Activated naive CD8-positive, alpha-beta T cell treated with anti-CD3 and anti-CD28 coated beads for 36 hours (primary cell): ENCODE results near the gene CENPM. TPM values are rescaled to one million over a fixed set of nuclear protein-coding genes. Genes with fewer than 3 reads are reported as not detected.
A peak's percentile ranks its signal among the peaks of the same experiment; 100 is the strongest.

Source experiments
- DNase-seq: peaks from one replicate; pipeline ENCODE4 v3.0.0; 2021
- H3K27ac Mint-ChIP-seq: one replicate; pipeline ENCODE4 v1.8.0; 2022; ENCODE audit warnings: mild to moderate bottlenecking, moderate library complexity, mixed read lengths
- H3K27me3 Mint-ChIP-seq: one replicate; pipeline ENCODE4 v1.8.0; 2022; ENCODE audit warnings: mild to moderate bottlenecking, mixed read lengths
- H3K36me3 Mint-ChIP-seq: one replicate; pipeline ENCODE4 v1.8.0; 2021; ENCODE audit warnings: mild to moderate bottlenecking, mixed read lengths
- H3K4me1 Mint-ChIP-seq: one replicate; pipeline ENCODE4 v1.8.0; 2021; ENCODE audit warnings: mixed read lengths
- H3K4me3 Mint-ChIP-seq: one replicate; pipeline ENCODE4 v1.8.0; 2022; ENCODE audit warnings: mild to moderate bottlenecking, moderate library complexity, mixed read lengths
- H3K9me3 Mint-ChIP-seq: one replicate; pipeline ENCODE4 v1.8.0; 2022; ENCODE audit warnings: mixed read lengths
- total RNA-seq, 2 experiments: library from RNA; stranded (reverse); gene quantifications; one replicate each; pipeline ENCODE4 v1.2.3, GENCODE V29; 2021

The CENPM gene
- total RNA-seq, 2 experiments from 2014 or later, result 70.5 to 76.5 TPM

- Mint-ChIP-seq H3K27me3 (peaks cover 18% of the 10 kb centered on the region), H3K27ac (peak overlapping the region; percentile 72), H3K4me1 (peaks cover 23% of the 10 kb centered on the region), H3K36me3 (peaks cover 5% of the 10 kb centered on the region), H3K9me3 (no peaks in the 10 kb centered on the region), H3K4me3 (no peak overlapping the region)
- no peak for DNase-seq
These were observed 18.1 kb downstream of the CENPM start for GRCh38 chr22:41928593-41929417.

GRCh38 chr22:41927813-41928212 is 19.1 kb downstream of the CENPM start:
- Mint-ChIP-seq H3K4me3 (no peak overlapping the region), H3K27ac (no peak overlapping the region), H3K36me3 (peaks cover 5% of the 10 kb centered on the region), H3K27me3 (peaks cover 18% of the 10 kb centered on the region), H3K9me3 (no peaks in the 10 kb centered on the region), H3K4me1 (peaks cover 23% of the 10 kb centered on the region)
- no peak for DNase-seq

- Mint-ChIP-seq H3K27me3 (peaks cover 18% of the 10 kb centered on the region), H3K4me3 (peak overlapping the region; percentile 78), H3K27ac (peak overlapping the region; percentile 42), H3K9me3 (no peaks in the 10 kb centered on the region), H3K36me3 (peaks cover 3% of the 10 kb centered on the region), H3K4me1 (peaks cover 20% of the 10 kb centered on the region)
- peak; percentile 86 for DNase-seq
These were observed 21.0 kb downstream of the CENPM start for GRCh38 chr22:41925783-41926460.

GRCh38 chr22:41923595-41924276 is 23.2 kb downstream of the CENPM start:
- no peak overlapping the region for H3K27ac Mint-ChIP-seq
- H3K36me3 Mint-ChIP-seq, result peaks cover 3% of the 10 kb centered on the region
- DNase-seq, result no peak
- H3K27me3 Mint-ChIP-seq, result peaks cover 18% of the 10 kb centered on the region
- no peak overlapping the region for H3K4me3 Mint-ChIP-seq
- no peaks in the 10 kb centered on the region for H3K9me3 Mint-ChIP-seq
- H3K4me1 Mint-ChIP-seq, result peaks cover 25% of the 10 kb centered on the region

GRCh38 chr22:41922940-41923594 is 23.9 kb downstream of the CENPM start:
- Mint-ChIP-seq H3K27ac (no peak overlapping the region), H3K27me3 (peaks cover 18% of the 10 kb centered on the region), H3K36me3 (peaks cover 3% of the 10 kb centered on the region), H3K9me3 (no peaks in the 10 kb centered on the region), H3K4me3 (no peak overlapping the region), H3K4me1 (peaks cover 25% of the 10 kb centered on the region)
- DNase-seq, result no peak

GRCh38 chr22:41922328-41922727 is 24.6 kb downstream of the CENPM start:
- Mint-ChIP-seq H3K27me3 (peaks cover 18% of the 10 kb centered on the region), H3K4me3 (no peak overlapping the region), H3K9me3 (no peaks in the 10 kb centered on the region), H3K4me1 (peaks cover 28% of the 10 kb centered on the region), H3K27ac (no peak overlapping the region), H3K36me3 (peaks cover 3% of the 10 kb centered on the region)
- no peak for DNase-seq

GRCh38 chr22:41920271-41920976 is 26.5 kb downstream of the CENPM start:
- peaks cover 3% of the 10 kb centered on the region for H3K36me3 Mint-ChIP-seq
- peaks cover 30% of the 10 kb centered on the region for H3K4me1 Mint-ChIP-seq
- H3K9me3 Mint-ChIP-seq, result no peaks in the 10 kb centered on the region
- no peak for DNase-seq
- H3K27me3 Mint-ChIP-seq, result peaks cover 28% of the 10 kb centered on the region
- peak overlapping the region; percentile 16 for H3K27ac Mint-ChIP-seq
- no peak overlapping the region for H3K4me3 Mint-ChIP-seq

GRCh38 chr22:41919357-41920224 is 27.4 kb downstream of the CENPM start:
- peak overlapping the region; percentile 20 for H3K27ac Mint-ChIP-seq
- H3K27me3 Mint-ChIP-seq, result peaks cover 26% of the 10 kb centered on the region
- no peaks in the 10 kb centered on the region for H3K9me3 Mint-ChIP-seq
- DNase-seq, result peak; percentile 49
- H3K4me3 Mint-ChIP-seq, result peak overlapping the region; percentile 65
- no peaks in the 10 kb centered on the region for H3K36me3 Mint-ChIP-seq
- peaks cover 26% of the 10 kb centered on the region for H3K4me1 Mint-ChIP-seq

- peaks cover 30% of the 10 kb centered on the region for H3K27me3 Mint-ChIP-seq
- no peak overlapping the region for H3K27ac Mint-ChIP-seq
- peaks cover 28% of the 10 kb centered on the region for H3K4me1 Mint-ChIP-seq
- no peak overlapping the region for H3K4me3 Mint-ChIP-seq
- no peaks in the 10 kb centered on the region for H3K9me3 Mint-ChIP-seq
- no peaks in the 10 kb centered on the region for H3K36me3 Mint-ChIP-seq
- no peak for DNase-seq
These were observed 28.8 kb downstream of the CENPM start for GRCh38 chr22:41917903-41918791.

- Mint-ChIP-seq H3K36me3 (no peaks in the 10 kb centered on the region), H3K27ac (no peak overlapping the region), H3K4me1 (peaks cover 28% of the 10 kb centered on the region), H3K27me3 (peaks cover 37% of the 10 kb centered on the region), H3K4me3 (no peak overlapping the region), H3K9me3 (no peaks in the 10 kb centered on the region)
- no peak for DNase-seq
These were observed 29.5 kb downstream of the CENPM start for GRCh38 chr22:41917375-41917902.

- Mint-ChIP-seq H3K36me3 (no peaks in the 10 kb centered on the region), H3K4me1 (peaks cover 28% of the 10 kb centered on the region), H3K4me3 (no peak overlapping the region), H3K27ac (no peak overlapping the region), H3K9me3 (no peaks in the 10 kb centered on the region), H3K27me3 (peaks cover 43% of the 10 kb centered on the region)
- DNase-seq, result no peak
These were observed 30.1 kb downstream of the CENPM start for GRCh38 chr22:41916745-41917358.

- Mint-ChIP-seq H3K9me3 (no peaks in the 10 kb centered on the region), H3K4me1 (peaks cover 30% of the 10 kb centered on the region), H3K36me3 (no peaks in the 10 kb centered on the region), H3K27ac (no peak overlapping the region), H3K27me3 (peaks cover 51% of the 10 kb centered on the region), H3K4me3 (no peak overlapping the region)
- no peak for DNase-seq
These were observed 31.0 kb downstream of the CENPM start for GRCh38 chr22:41915786-41916493.
